ENCODE measurements around the gene GRAP2. TPM values are rescaled to one million over a fixed set of nuclear protein-coding genes. Genes with fewer than 3 reads are reported as not detected.

The GRAP2 gene
- total and polyA plus RNA-seq, 2 donors (not counting 3 experiments of a cell fraction or from before 2014, with no cell fraction given) = 0.04 TPM; not detected in 1

- POLR2A ChIA-PET = no interaction called here
- Histone ChIP-seq H3K27ac (ENCODE audit: insufficient read depth, low read depth, low read length) (no peak overlapping the region), H3K9ac (replicated peaks; ENCODE audit: extremely low read depth, insufficient read depth, low read length) (no peak overlapping the region), H3K4me2 (ENCODE audit: insufficient read depth, low read length) (no peak overlapping the region), H4K20me1 (replicated peaks; ENCODE audit: control insufficient read depth, extremely low read depth, insufficient read depth, low read length) (no peaks in the 10 kb centered on the region), H3K9me1 (replicated peaks; ENCODE audit: control insufficient read depth, extremely low read depth, insufficient read depth, low read length) (no peaks in the 10 kb centered on the region), H3K79me2 (ENCODE audit: control insufficient read depth, insufficient read depth, low read length) (no peaks in the 10 kb centered on the region), H3K9me3 (replicated peaks; ENCODE audit: control insufficient read depth, insufficient read depth, low read length) (no peaks in the 10 kb centered on the region), H3K27me3 (ENCODE audit: control insufficient read depth in 2 of 2, insufficient read depth in 2 of 2, low read length in 2 of 2) (peaks cover 4 to 7% of the 10 kb centered on the region in 2 experiments), H3K4me1 (ENCODE audit: control insufficient read depth, extremely low read depth, insufficient read depth, low read length) (no peaks in the 10 kb centered on the region), H2AFZ (ENCODE audit: low read depth, low read length) (no peak overlapping the region), H3K4me3 (replicated peaks in 1 of 3; ENCODE audit: insufficient read depth in 1 of 3, low read depth in 1 of 3, low read length in 3 of 3) (no peak overlapping the region), H3K36me3 (ENCODE audit: control insufficient read depth in 2 of 2, extremely low read depth in 1 of 2, insufficient read depth in 2 of 2, low read length in 2 of 2) (no peaks in the 10 kb centered on the region)
- CTCF ChIA-PET = no interaction called here
- dilution Hi-C loops (cut with MboI; ENCODE audit: extremely low pct_ligation_motif_present, low sequenced_read_pairs) (no loop called here), intact Hi-C loops (cut with micrococcal nuclease) (no loop called here)
- BruUV-seq (replicated peaks) = no TSS peak
- FAIRE-seq (no peak), DNase-seq (ENCODE audit: low read depth, low spot score) (no peak)
- no peak for TF ChIP-seq JUN (IDR thresholded peaks at IDR 0.05; ENCODE audit: borderline replicate concordance, insufficient read depth, insufficient read length, low read depth)
- TF ChIP-seq FOS (IDR thresholded peaks at IDR 0.05; ENCODE audit: borderline replicate concordance, insufficient read depth, low read length) = no peak
- TF ChIP-seq MAX (IDR thresholded peaks at IDR 0.05; ENCODE audit: insufficient read depth, insufficient read length) = no peak
- TF ChIP-seq MYC (IDR thresholded peaks at IDR 0.05; ENCODE audit: low read depth, low read length) = no peak
- TF ChIP-seq POLR2A (IDR thresholded peaks at IDR 0.05; ENCODE audit: low read depth, low read length) = no peak
- TF ChIP-seq EZH2 (IDR thresholded peaks at IDR 0.05; ENCODE audit: borderline replicate concordance, low read depth, low read length, severe bottlenecking) = no peak
- TF ChIP-seq CTCF (IDR thresholded peaks at IDR 0.05; ENCODE audit: extremely low read depth in 1 of 2, insufficient read depth in 1 of 2, low read depth in 1 of 2, low read length in 2 of 2) = no peak
- TF ChIP-seq POLR2AphosphoS5 (IDR thresholded peaks at IDR 0.05; ENCODE audit: insufficient read depth, low read depth, low read length) = no peak
Measured at GRCh38 chr22:39946126-39946502, 45.2 kb downstream of the GRAP2 start.

Measured in endothelial cell of umbilical vein (primary cell).